MCF 10A (cell line): ENCODE data around the gene SNRPB. TPM values are rescaled to one million over a fixed set of nuclear protein-coding genes. Genes with fewer than 3 reads are reported as not detected.

Experiments
- BruUV-seq: library from RNA; stranded (reverse); fragments of 400-500 nt; replicated peaks from 2 replicates; lab custom pipeline; 2021; lab: Mats Ljungman, UMichigan
- CTCF ChIA-PET: fragments of 300-600 bp; sonication (Branson Sonifier 250); formaldehyde crosslinking; extraction: SDS; loops from one replicate; lab custom pipeline; 2021; ENCODE audit warnings: antibody characterized with exemption, inconsistent platforms; lab: Yijun Ruan, JAX
- POLR2A ChIA-PET: fragments of 300-600, 350-650 bp; sonication (Branson Sonifier 250); formaldehyde crosslinking; extraction: SDS; loops from one replicate; lab custom pipeline; 2020; ENCODE audit warnings: antibody characterized with exemption, inconsistent platforms; lab: Yijun Ruan, JAX
- DNase-seq: peaks from one replicate; pipeline ENCODE4 v3.0.0-alpha.2; 2018; ENCODE audit not compliant: unreplicated experiment
- H3K27ac Mint-ChIP-seq: one replicate; pipeline ENCODE4 v1.8.0; 2022; ENCODE audit warnings: mild to moderate bottlenecking, low read depth, mixed read lengths; ENCODE audit not compliant: unreplicated experiment
- H3K27me3 Mint-ChIP-seq: one replicate; pipeline ENCODE4 v1.8.0; 2022; ENCODE audit warnings: mixed read lengths; ENCODE audit not compliant: insufficient read depth, unreplicated experiment
- H3K36me3 Mint-ChIP-seq: one replicate; pipeline ENCODE4 v1.8.0; 2022; ENCODE audit warnings: mild to moderate bottlenecking, moderate library complexity, mixed read lengths; ENCODE audit not compliant: insufficient read depth, unreplicated experiment
- H3K4me1 Mint-ChIP-seq: one replicate; pipeline ENCODE4 v1.8.0; 2022; ENCODE audit warnings: mixed read lengths; ENCODE audit not compliant: insufficient read depth, unreplicated experiment
- H3K4me3 Mint-ChIP-seq: one replicate; pipeline ENCODE4 v1.8.0; 2022; ENCODE audit warnings: mild to moderate bottlenecking, moderate library complexity, mixed read lengths; ENCODE audit not compliant: unreplicated experiment
- H3K9me3 Mint-ChIP-seq: one replicate; pipeline ENCODE4 v1.8.0; 2022; ENCODE audit warnings: mixed read lengths; ENCODE audit not compliant: unreplicated experiment
- CTCF ChIP-seq: fragments of 200-600 bp; IDR thresholded peaks from one replicate; pipeline ENCODE4 v1.8.0; 2022; ENCODE audit warnings: antibody characterized with exemption, mild to moderate bottlenecking; ENCODE audit not compliant: unreplicated experiment
- intact Hi-C: fragments of 100-400 bp; cut with micrococcal nuclease; formaldehyde crosslinking; loops from 2 replicates; pipeline ENCODE4 v1.14.1; 2022
- total RNA-seq: library from RNA; stranded (reverse); gene quantifications from 2 replicates; pipeline ENCODE4 v1.2.3, GENCODE V29; 2022

SNRPB gene
- total RNA-seq, 1 experiment from 2014 or later, result 236 TPM

GRCh38 chr20:2509468-2509781, 38.8 kb upstream of the SNRPB start:
- H3K9me3 Mint-ChIP-seq, result no peaks in the 10 kb centered on the region
- H3K27ac Mint-ChIP-seq, result peak overlapping the region; percentile 96
- no peak for TF ChIP-seq CTCF
- TSS peak; percentile 93 for BruUV-seq
- no peaks in the 10 kb centered on the region for H3K27me3 Mint-ChIP-seq
- DNase-seq, result no peak
- CTCF ChIA-PET, result interaction anchor here (0.7 to 3.5 kb wide), 3 partner anchors 14 to 271 kb away, joined by 3 to 32 read pairs (median 5); no protein-coding TSS in a partner anchor
- no peaks in the 10 kb centered on the region for H3K36me3 Mint-ChIP-seq
- POLR2A ChIA-PET, result interaction anchor here (0.6 to 3.7 kb wide), 18 partner anchors 9 to 1813 kb away, joined by 3 to 40 read pairs (median 4); partner anchors contain the start of genes NOP56 and SNRPB
- H3K4me3 Mint-ChIP-seq, result peak overlapping the region; percentile 88
- no peaks in the 10 kb centered on the region for H3K4me1 Mint-ChIP-seq
- intact Hi-C loops, result no loop called here

GRCh38 chr20:2508631-2509467, 38.3 kb upstream of the SNRPB start, which contains the start of gene ZNF343:
ZNF343 (minus strand) TSS chr20:2508915; CDS start chr20:2493895, 15,020 bp downstream.
- no peaks in the 10 kb centered on the region for H3K4me1 Mint-ChIP-seq
- intact Hi-C loops, result no loop called here
- H3K27me3 Mint-ChIP-seq, result no peaks in the 10 kb centered on the region
- TF ChIP-seq CTCF, result no peak
- DNase-seq, result peak; percentile 82
- ChIA-PET CTCF (interaction anchor here (0.6 to 3.5 kb wide), 6 partner anchors 14 to 414 kb away, joined by 3 to 32 read pairs (median 3); no protein-coding TSS in a partner anchor), POLR2A (interaction anchor here (0.6 to 3.7 kb wide), 21 partner anchors 9 to 1814 kb away, joined by 3 to 40 read pairs (median 4); partner anchors contain the start of genes NOP56 and SNRPB)
- no peaks in the 10 kb centered on the region for H3K9me3 Mint-ChIP-seq
- no peaks in the 10 kb centered on the region for H3K36me3 Mint-ChIP-seq
- no TSS peak for BruUV-seq
- peak within 1 kb of the TSS; percentile 88 for H3K4me3 Mint-ChIP-seq
- peak within 1 kb of the TSS; percentile 96 for H3K27ac Mint-ChIP-seq

GRCh38 chr20:2507875-2508630, 37.5 kb upstream of the SNRPB start:
- no TSS peak for BruUV-seq
- intact Hi-C loops, result no loop called here
- Mint-ChIP-seq H3K27me3 (no peaks in the 10 kb centered on the region), H3K27ac (peak overlapping the region; percentile 96), H3K36me3 (no peaks in the 10 kb centered on the region), H3K4me3 (peak overlapping the region; percentile 88), H3K9me3 (no peaks in the 10 kb centered on the region), H3K4me1 (no peaks in the 10 kb centered on the region)
- ChIA-PET POLR2A (interaction anchor here (0.7 to 3.7 kb wide), 15 partner anchors 8 to 556 kb away, joined by 3 to 40 read pairs (median 4); partner anchors contain the start of genes NOP56 and SNRPB), CTCF (interaction anchor here (0.7 to 3.5 kb wide), 3 partner anchors 15 to 231 kb away, joined by 3 to 32 read pairs (median 6); no protein-coding TSS in a partner anchor)
- TF ChIP-seq CTCF, result no peak
- peak; percentile 4 for DNase-seq
